ENCODE data around the gene OR52M1. TPM values are rescaled to one million over a fixed set of nuclear protein-coding genes. Genes with fewer than 3 reads are reported as not detected.

The OR52M1 gene
- total RNA-seq, 1 donor from 2014 or later: not detected

GRCh38 chr11:4511282-4512245, 33.4 kb upstream of the OR52M1 start:
- H3K27ac Mint-ChIP-seq: no peak overlapping the region
- no peaks in the 10 kb centered on the region for H3K27me3 Mint-ChIP-seq
- DNase-seq (ENCODE audit: extremely low spot score, unreplicated experiment): no peak
- no peak for TF ChIP-seq CTCF (conservative IDR thresholded peaks at IDR 0.05)
- no peak overlapping the region for H3K4me3 Mint-ChIP-seq
- H3K9me3 Mint-ChIP-seq: no peaks in the 10 kb centered on the region
- no peaks in the 10 kb centered on the region for H3K4me1 Mint-ChIP-seq (ENCODE audit: unreplicated experiment)
- H3K36me3 Mint-ChIP-seq: no peaks in the 10 kb centered on the region

GRCh38 chr11:4514196-4514595, 30.8 kb upstream of the OR52M1 start:
- Mint-ChIP-seq H3K4me1 (ENCODE audit: unreplicated experiment) (no peaks in the 10 kb centered on the region), H3K4me3 (no peak overlapping the region), H3K27ac (no peak overlapping the region), H3K9me3 (no peaks in the 10 kb centered on the region), H3K27me3 (peaks cover 5% of the 10 kb centered on the region), H3K36me3 (no peaks in the 10 kb centered on the region)
- no peak for DNase-seq (ENCODE audit: extremely low spot score, unreplicated experiment)
- TF ChIP-seq CTCF (conservative IDR thresholded peaks at IDR 0.05): no peak

GRCh38 chr11:4522339-4522738, 22.7 kb upstream of the OR52M1 start:
- no peaks in the 10 kb centered on the region for H3K36me3 Mint-ChIP-seq
- no peak for DNase-seq (ENCODE audit: extremely low spot score, unreplicated experiment)
- H3K4me1 Mint-ChIP-seq (ENCODE audit: unreplicated experiment): no peaks in the 10 kb centered on the region
- peaks cover 12% of the 10 kb centered on the region for H3K27me3 Mint-ChIP-seq
- H3K4me3 Mint-ChIP-seq: no peak overlapping the region
- H3K9me3 Mint-ChIP-seq: no peaks in the 10 kb centered on the region
- no peak for TF ChIP-seq CTCF (conservative IDR thresholded peaks at IDR 0.05)
- no peak overlapping the region for H3K27ac Mint-ChIP-seq

GRCh38 chr11:4522752-4523151, 22.2 kb upstream of the OR52M1 start:
- Mint-ChIP-seq H3K4me3 (no peak overlapping the region), H3K9me3 (no peaks in the 10 kb centered on the region), H3K27ac (no peak overlapping the region), H3K4me1 (ENCODE audit: unreplicated experiment) (no peaks in the 10 kb centered on the region), H3K36me3 (no peaks in the 10 kb centered on the region), H3K27me3 (peaks cover 12% of the 10 kb centered on the region)
- DNase-seq (ENCODE audit: extremely low spot score, unreplicated experiment): no peak
- no peak for TF ChIP-seq CTCF (conservative IDR thresholded peaks at IDR 0.05)

- Mint-ChIP-seq H3K27me3 (peaks cover 17% of the 10 kb centered on the region), H3K27ac (no peak overlapping the region), H3K36me3 (no peaks in the 10 kb centered on the region), H3K9me3 (no peaks in the 10 kb centered on the region), H3K4me1 (ENCODE audit: unreplicated experiment) (no peaks in the 10 kb centered on the region), H3K4me3 (no peak overlapping the region)
- no peak for TF ChIP-seq CTCF (conservative IDR thresholded peaks at IDR 0.05)
- DNase-seq (ENCODE audit: extremely low spot score, unreplicated experiment): no peak
Observed at GRCh38 chr11:4523666-4524065, 21.3 kb upstream of the OR52M1 start.
